Measurements from ENCODE around the gene SCART1.

The SCART1 gene

GRCh38 chr10:133455196-133455595 is 1.5 kb downstream of the SCART1 start:
- no peak for DNase-seq (ENCODE audit: insufficient read length, low spot score)
- no peak for FAIRE-seq
- no peak for TF ChIP-seq CTCF (IDR thresholded peaks at IDR 0.05; ENCODE audit: insufficient read depth, missing control alignments)

- FAIRE-seq (no peak), DNase-seq (ENCODE audit: insufficient read length, low spot score) (no peak)
- no peak for TF ChIP-seq CTCF (IDR thresholded peaks at IDR 0.05; ENCODE audit: insufficient read depth, missing control alignments)
Measured at GRCh38 chr10:133455611-133456031, 1.9 kb downstream of the SCART1 start.

- DNase-seq (ENCODE audit: insufficient read length, low spot score): no peak
- FAIRE-seq: no peak
- no peak for TF ChIP-seq CTCF (IDR thresholded peaks at IDR 0.05; ENCODE audit: insufficient read depth, missing control alignments)
Measured at GRCh38 chr10:133456041-133456951, 2.6 kb downstream of the SCART1 start.

- FAIRE-seq (no peak), DNase-seq (ENCODE audit: insufficient read length, low spot score) (no peak)
- TF ChIP-seq CTCF (IDR thresholded peaks at IDR 0.05; ENCODE audit: insufficient read depth, missing control alignments): no peak
Measured at GRCh38 chr10:133457100-133457841, 3.5 kb downstream of the SCART1 start.

GRCh38 chr10:133458021-133458709 is 4.4 kb downstream of the SCART1 start:
- FAIRE-seq (no peak), DNase-seq (ENCODE audit: insufficient read length, low spot score) (no peak)
- TF ChIP-seq CTCF (IDR thresholded peaks at IDR 0.05; ENCODE audit: insufficient read depth, missing control alignments): no peak

GRCh38 chr10:133458710-133459453 is 5.1 kb downstream of the SCART1 start:
- FAIRE-seq: no peak
- DNase-seq (ENCODE audit: insufficient read length, low spot score): no peak
- no peak for TF ChIP-seq CTCF (IDR thresholded peaks at IDR 0.05; ENCODE audit: insufficient read depth, missing control alignments)
